Uterus (tissue), 4 donors: ENCODE data around the gene LY6G6D. TPM values are rescaled to one million over a fixed set of nuclear protein-coding genes. Genes with fewer than 3 reads are reported as not detected.

ENCODE experiments used
- DNase-seq, 2 donors: peaks; one replicate each; pipeline ENCODE4 v3.0.0-alpha.2; 2019 to 2020
- H3K27ac ChIP-seq, 2 donors: fragments of 200-600 bp; sonication (generic); 1 replicate in 1 of 2; 2 replicates in 1 of 2; pipeline ENCODE4 v1.5.1; 2016 to 2018
- H3K27me3 ChIP-seq, 2 donors: fragments of 200-600 bp; sonication (generic); one replicate each; pipeline ENCODE4 v1.5.1; 2018 to 2019; ENCODE audit warnings: control low read depth in 1 of 2
- H3K36me3 ChIP-seq, 2 donors: fragments of 200-600 bp; sonication (generic); one replicate each; pipeline ENCODE4 v1.5.1; 2019; ENCODE audit warnings: control low read depth in 1 of 2
- H3K4me1 ChIP-seq, 2 donors: fragments of 200-600 bp; sonication (generic); one replicate each; pipeline ENCODE4 v1.5.1; 2018 to 2019; ENCODE audit warnings: control low read depth in 1 of 2
- H3K4me3 ChIP-seq, 2 donors: fragments of 200-600 bp; sonication (generic); 1 replicate in 1 of 2; 2 replicates in 1 of 2; pipeline ENCODE4 v1.5.1; 2018 to 2019; ENCODE audit warnings: mild to moderate bottlenecking in 1 of 2
- H3K9me3 ChIP-seq, 2 donors: fragments of 200-600 bp; sonication (generic); one replicate each; pipeline ENCODE4 v1.5.1; 2019; ENCODE audit warnings: control low read depth in 1 of 2
- POLR2A ChIP-seq, 2 donors: fragments of 450-650 bp; IDR thresholded peaks; one replicate each; pipeline ENCODE4 v1.6.1; 2016; ENCODE audit warnings: antibody characterized with exemption in 2 of 2, mild to moderate bottlenecking in 1 of 2, moderate library complexity in 1 of 2
- intact Hi-C: fragments of 100-400 bp; cut with DNase I; formaldehyde crosslinking; loops from one replicate; pipeline ENCODE4 v1.15.1; 2023; ENCODE audit warnings: low total_unique reads
- total RNA-seq, 4 donors: library from RNA; depleted of rRNA in 3 of 4; stranded (reverse); fragments of >200 nt in 3 of 4; gene quantifications; one replicate each; pipeline versions ENCODE4 v1.1.0 to v1.2.4, GENCODE V29; 2014 to 2023
- TF ChIP-seq, protein P1 (sequence below), 4 experiments: fragments of 200-600 bp in 2 of 4; fragments of 450-650 bp in 2 of 4; sonication (generic) in 2 of 4; IDR thresholded peaks; one replicate each; pipeline ENCODE4 v1.5.1; 2016 to 2019; ENCODE audit warnings: antibody characterized with exemption in 4 of 4, mild to moderate bottlenecking in 2 of 4, moderate library complexity in 1 of 4
- donor health status: DM: yes; HTN: yes; CAD: no.

Gene LY6G6D
- total RNA-seq, 4 donors from 2014 or later = 2.0 TPM; not detected in 3

DNA sequence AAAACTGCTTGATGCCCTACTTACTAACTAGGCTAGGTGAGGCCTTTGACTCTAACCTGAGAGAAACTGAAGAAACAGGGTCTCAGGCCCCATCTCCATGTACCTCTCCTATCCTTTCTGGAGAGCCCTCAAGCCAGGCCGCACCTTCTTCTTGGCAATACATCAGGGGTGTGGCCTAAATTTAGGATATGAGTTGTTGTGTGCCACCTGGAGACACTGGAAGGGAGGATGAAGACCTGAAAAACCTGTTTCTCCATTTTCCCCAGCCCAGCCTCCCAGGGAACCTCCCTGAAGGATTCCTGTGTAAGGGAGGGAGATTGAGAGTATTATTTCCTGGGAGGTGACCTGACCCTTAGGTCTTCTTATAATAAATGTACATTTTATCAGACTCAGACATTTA lies 3.1 kb downstream of the LY6G6D start:
- Histone ChIP-seq H3K9me3 (no peaks in the 10 kb centered on the region), H3K4me1 (no peaks in the 10 kb centered on the region), H3K36me3 (no peaks in the 10 kb centered on the region), H3K4me3 (no peak overlapping the region), H3K27me3 (no peaks in the 10 kb centered on the region), H3K27ac (no peak overlapping the region)
- no peak for DNase-seq
- no peak for TF ChIP-seq POLR2A (IDR thresholded peaks at IDR 0.05)
- TF ChIP-seq, protein P1, sequence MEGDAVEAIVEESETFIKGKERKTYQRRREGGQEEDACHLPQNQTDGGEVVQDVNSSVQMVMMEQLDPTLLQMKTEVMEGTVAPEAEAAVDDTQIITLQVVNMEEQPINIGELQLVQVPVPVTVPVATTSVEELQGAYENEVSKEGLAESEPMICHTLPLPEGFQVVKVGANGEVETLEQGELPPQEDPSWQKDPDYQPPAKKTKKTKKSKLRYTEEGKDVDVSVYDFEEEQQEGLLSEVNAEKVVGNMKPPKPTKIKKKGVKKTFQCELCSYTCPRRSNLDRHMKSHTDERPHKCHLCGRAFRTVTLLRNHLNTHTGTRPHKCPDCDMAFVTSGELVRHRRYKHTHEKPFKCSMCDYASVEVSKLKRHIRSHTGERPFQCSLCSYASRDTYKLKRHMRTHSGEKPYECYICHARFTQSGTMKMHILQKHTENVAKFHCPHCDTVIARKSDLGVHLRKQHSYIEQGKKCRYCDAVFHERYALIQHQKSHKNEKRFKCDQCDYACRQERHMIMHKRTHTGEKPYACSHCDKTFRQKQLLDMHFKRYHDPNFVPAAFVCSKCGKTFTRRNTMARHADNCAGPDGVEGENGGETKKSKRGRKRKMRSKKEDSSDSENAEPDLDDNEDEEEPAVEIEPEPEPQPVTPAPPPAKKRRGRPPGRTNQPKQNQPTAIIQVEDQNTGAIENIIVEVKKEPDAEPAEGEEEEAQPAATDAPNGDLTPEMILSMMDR (IDR thresholded peaks at IDR 0.05) = no peak
- intact Hi-C loops = no loop called here

DNA sequence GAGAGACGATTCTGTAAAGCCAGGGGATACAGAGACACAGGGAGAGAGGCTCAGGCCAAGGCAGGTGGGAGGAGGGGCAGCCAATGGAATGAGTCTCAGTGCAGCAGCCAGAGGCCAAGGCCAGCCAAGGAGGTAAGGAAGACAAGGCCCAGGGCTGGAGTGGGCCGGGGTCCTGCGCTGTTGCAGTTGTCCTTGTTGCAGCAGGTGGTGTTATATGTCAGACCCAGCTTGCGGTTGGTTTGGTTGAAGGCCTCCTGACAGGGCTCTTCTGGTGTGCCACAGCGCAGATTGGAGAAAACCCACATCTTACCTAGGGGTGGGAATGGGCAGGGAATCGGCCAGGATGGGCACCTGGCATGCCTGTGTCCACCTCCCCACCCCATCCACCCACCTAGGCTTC lies 3.9 kb downstream of the LY6G6D start:
- H3K27ac ChIP-seq = no peak overlapping the region
- intact Hi-C loops = no loop called here
- no peaks in the 10 kb centered on the region for H3K9me3 ChIP-seq

DNA sequence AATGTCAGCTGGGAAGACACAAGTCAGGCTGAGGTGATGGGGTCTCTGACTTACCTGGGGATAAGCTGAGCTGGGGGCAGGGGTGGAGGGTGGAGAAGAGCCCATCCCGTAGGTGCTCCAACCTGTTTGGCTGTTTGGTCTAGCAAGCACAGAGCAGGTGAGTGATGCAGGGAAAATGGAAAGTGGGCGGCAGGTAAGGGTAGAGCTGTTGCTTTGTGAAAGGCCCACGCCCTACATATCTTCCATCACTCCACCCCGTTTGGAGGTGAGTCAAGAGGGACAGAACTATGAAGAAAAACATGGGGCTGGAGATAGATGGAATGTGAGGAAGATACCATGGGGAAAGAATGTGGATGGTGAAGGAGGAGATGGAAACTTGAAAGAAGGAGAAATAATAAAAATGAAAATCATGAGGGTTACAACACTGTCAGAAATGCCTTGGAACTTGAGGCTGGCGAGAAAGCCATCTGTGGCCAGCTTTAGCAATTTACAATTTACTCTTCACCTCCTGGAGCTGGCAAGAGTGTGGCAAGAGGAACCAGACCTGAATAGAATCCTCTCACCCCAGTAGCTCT lies 5.1 kb downstream of the LY6G6D start:
- intact Hi-C loops = no loop called here
- DNase-seq = no peak
- no peak overlapping the region for H3K4me3 ChIP-seq
- H3K9me3 ChIP-seq = no peaks in the 10 kb centered on the region
- H3K27ac ChIP-seq = no peak overlapping the region
- no peaks in the 10 kb centered on the region for H3K4me1 ChIP-seq
- H3K36me3 ChIP-seq = no peaks in the 10 kb centered on the region
- TF ChIP-seq, protein P1 (IDR thresholded peaks at IDR 0.05) = no peak
- TF ChIP-seq POLR2A (IDR thresholded peaks at IDR 0.05) = no peak
- H3K27me3 ChIP-seq = no peaks in the 10 kb centered on the region

More for the DNA sequence above, 3.9 kb downstream of the LY6G6D start:
- Histone ChIP-seq H3K4me1 (no peaks in the 10 kb centered on the region), H3K4me3 (no peak overlapping the region), H3K27me3 (no peaks in the 10 kb centered on the region), H3K36me3 (no peaks in the 10 kb centered on the region)
- DNase-seq = no peak
- TF ChIP-seq POLR2A (IDR thresholded peaks at IDR 0.05) = no peak
- TF ChIP-seq, protein P1 (IDR thresholded peaks at IDR 0.05) = no peak

DNA sequence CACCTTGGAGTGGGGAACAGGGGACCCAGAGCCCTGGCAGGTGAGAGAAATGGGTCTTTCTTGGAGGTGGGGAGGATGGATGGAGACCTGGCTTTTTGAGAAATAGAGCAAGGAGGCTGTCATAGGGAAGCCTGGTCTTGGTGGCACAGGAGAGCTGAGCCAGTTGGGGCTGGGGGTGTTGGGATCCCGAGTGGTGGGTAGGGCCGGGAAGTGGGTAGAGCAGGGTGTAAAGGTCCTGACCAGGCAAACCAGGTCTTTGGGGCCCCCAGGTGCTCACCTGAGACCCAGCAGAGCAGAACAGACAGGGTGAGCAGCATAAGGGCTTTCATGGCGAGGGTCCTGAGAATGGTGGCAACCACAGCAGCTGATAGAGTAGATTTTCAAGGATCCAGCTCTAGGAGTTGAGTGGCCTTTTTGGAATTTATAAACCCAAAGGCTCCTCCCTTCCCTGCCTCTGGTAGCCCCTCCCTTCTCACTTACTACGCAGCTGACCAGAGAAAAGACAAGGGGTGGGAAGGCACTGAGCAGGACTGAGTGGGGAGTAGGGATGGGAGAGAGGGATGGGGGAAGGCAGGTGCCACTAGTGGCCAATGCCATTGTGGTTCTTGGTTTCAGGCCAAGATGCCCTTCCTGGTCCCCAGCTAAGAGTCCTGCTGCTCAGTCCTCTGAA lies 6.3 kb downstream of the LY6G6D start, which contains the start of gene LY6G6C:
LY6G6C (minus strand) TSS at position 396 of the 670 bp plus-strand sequence; CDS start at position 329, 67 bp downstream.
- no peaks in the 10 kb centered on the region for H3K36me3 ChIP-seq
- H3K27me3 ChIP-seq = no peaks in the 10 kb centered on the region
- TF ChIP-seq POLR2A (IDR thresholded peaks at IDR 0.05) = no peak
- TF ChIP-seq, protein P1 (IDR thresholded peaks at IDR 0.05) = no peak
- no peak within 1 kb of the TSS for H3K4me3 ChIP-seq
- no peak for DNase-seq
- intact Hi-C loops = no loop called here
- no peaks in the 10 kb centered on the region for H3K9me3 ChIP-seq
- no peak within 1 kb of the TSS for H3K27ac ChIP-seq
- no peaks in the 10 kb centered on the region for H3K4me1 ChIP-seq

DNA sequence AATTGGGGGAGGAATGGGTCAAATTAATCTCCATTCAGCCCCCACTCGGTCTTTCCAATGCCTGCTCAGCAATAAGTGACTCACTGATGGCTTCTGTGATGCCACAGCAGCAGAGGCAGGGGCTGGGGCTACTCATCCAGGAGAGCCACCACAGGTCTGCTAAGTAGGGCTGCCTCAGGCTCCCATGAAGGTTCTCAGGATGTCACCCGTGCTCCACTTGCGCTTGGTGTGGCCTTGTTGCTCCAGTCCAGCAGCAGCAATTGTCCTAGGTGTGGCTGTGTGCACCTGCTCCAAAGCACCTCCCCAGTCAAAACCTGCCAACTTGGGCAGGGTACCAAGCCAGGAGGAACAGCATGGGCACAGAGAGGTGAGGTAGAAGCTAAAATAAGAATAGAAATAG lies 7.0 kb downstream of the LY6G6D start:
- Histone ChIP-seq H3K9me3 (no peaks in the 10 kb centered on the region), H3K4me3 (no peak overlapping the region), H3K36me3 (no peaks in the 10 kb centered on the region), H3K27ac (no peak overlapping the region), H3K4me1 (no peaks in the 10 kb centered on the region), H3K27me3 (no peaks in the 10 kb centered on the region)
- intact Hi-C loops = no loop called here
- no peak for DNase-seq
- TF ChIP-seq POLR2A (IDR thresholded peaks at IDR 0.05) = no peak
- TF ChIP-seq, protein P1 (IDR thresholded peaks at IDR 0.05) = no peak
